ENCODE results near the gene FARS2.

Gene FARS2

DNA sequence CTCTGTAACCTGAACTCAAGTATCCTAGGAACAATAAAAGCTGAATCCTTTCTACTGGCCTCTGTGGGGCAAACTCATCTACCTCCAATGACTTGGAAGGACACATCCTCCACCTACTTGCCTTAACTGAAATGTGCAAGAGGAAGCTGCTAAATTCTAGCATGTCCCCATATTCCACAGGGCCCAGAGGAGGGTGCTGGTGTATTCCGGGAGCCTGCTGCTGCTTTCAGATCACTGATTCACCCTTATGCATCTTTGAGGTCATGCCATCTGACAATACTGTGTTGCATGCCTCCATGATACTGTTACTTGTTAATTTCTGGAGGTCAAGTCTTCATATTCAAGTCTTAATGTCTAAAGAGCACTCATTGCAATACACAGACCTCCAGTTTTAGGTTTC is 40.9 kb upstream of the FARS2 start:
- Histone ChIP-seq H3K79me2 (ENCODE audit: insufficient read depth, low read length) (no peaks in the 10 kb centered on the region), H3K36me3 (ENCODE audit: insufficient read depth, low read length) (peaks cover 9% of the 10 kb centered on the region), H3K4me2 (ENCODE audit: insufficient read depth, low read length) (no peak overlapping the region), H3K9me3 (ENCODE audit: insufficient read depth, low read length, severe bottlenecking) (no peaks in the 10 kb centered on the region), H3K9ac (ENCODE audit: low read depth, low read length) (no peak overlapping the region), H3K27me3 (ENCODE audit: insufficient read depth, low read length, poor library complexity) (no peaks in the 10 kb centered on the region), H3K4me3 (ENCODE audit: low read depth in 1 of 2, low read length in 2 of 2) (no peak overlapping the region), H4K20me1 (ENCODE audit: insufficient read depth, low read length) (no peaks in the 10 kb centered on the region), H3K4me1 (ENCODE audit: insufficient read depth, low read length) (no peaks in the 10 kb centered on the region), H2AFZ (ENCODE audit: low read depth, low read length) (no peak overlapping the region), H3K27ac (ENCODE audit: low read length) (no peak overlapping the region)
- DNase-seq (no peak), ATAC-seq (ENCODE audit: insufficient read depth, low read depth) (no peak)
- TF ChIP-seq EZH2 (IDR thresholded peaks at IDR 0.05; ENCODE audit: borderline replicate concordance, low read depth, low read length, severe bottlenecking) = no peak
- TF ChIP-seq, protein P1, sequence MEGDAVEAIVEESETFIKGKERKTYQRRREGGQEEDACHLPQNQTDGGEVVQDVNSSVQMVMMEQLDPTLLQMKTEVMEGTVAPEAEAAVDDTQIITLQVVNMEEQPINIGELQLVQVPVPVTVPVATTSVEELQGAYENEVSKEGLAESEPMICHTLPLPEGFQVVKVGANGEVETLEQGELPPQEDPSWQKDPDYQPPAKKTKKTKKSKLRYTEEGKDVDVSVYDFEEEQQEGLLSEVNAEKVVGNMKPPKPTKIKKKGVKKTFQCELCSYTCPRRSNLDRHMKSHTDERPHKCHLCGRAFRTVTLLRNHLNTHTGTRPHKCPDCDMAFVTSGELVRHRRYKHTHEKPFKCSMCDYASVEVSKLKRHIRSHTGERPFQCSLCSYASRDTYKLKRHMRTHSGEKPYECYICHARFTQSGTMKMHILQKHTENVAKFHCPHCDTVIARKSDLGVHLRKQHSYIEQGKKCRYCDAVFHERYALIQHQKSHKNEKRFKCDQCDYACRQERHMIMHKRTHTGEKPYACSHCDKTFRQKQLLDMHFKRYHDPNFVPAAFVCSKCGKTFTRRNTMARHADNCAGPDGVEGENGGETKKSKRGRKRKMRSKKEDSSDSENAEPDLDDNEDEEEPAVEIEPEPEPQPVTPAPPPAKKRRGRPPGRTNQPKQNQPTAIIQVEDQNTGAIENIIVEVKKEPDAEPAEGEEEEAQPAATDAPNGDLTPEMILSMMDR (IDR thresholded peaks at IDR 0.05; ENCODE audit: borderline replicate concordance, extremely low read depth, low read length, poor library complexity, severe bottlenecking) = no peak

DNA sequence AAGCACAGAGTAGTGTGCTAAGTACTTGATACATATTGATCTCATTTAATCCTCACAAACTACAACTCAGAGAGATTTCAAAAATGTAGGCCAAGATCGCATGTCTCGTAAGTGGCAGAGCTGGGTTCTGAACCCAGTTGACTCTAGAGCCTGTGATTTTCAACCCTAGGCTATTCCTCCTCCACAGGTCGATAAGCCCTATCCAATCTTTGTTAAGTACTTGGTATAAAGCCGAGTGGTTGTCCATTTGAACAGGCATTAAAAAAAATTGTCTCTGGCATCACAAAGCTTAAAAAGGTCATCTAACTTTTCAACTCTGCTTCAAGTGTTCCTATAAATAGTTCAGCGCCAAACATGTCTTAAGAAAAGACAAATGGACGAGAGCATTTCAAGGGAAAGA is 38.0 kb upstream of the FARS2 start:
- ATAC-seq (ENCODE audit: insufficient read depth, low read depth) (no peak), DNase-seq (no peak)
- no peaks in the 10 kb centered on the region for H3K4me1 ChIP-seq (ENCODE audit: insufficient read depth, low read length)
- TF ChIP-seq, protein P1 (IDR thresholded peaks at IDR 0.05; ENCODE audit: borderline replicate concordance, extremely low read depth, low read length, poor library complexity, severe bottlenecking) = no peak
- no peak overlapping the region for H3K27ac ChIP-seq (ENCODE audit: low read length)
- no peaks in the 10 kb centered on the region for H4K20me1 ChIP-seq (ENCODE audit: insufficient read depth, low read length)
- H3K27me3 ChIP-seq (ENCODE audit: insufficient read depth, low read length, poor library complexity) = no peaks in the 10 kb centered on the region
- H2AFZ ChIP-seq (ENCODE audit: low read depth, low read length) = no peak overlapping the region
- no peak overlapping the region for H3K9ac ChIP-seq (ENCODE audit: low read depth, low read length)
- H3K36me3 ChIP-seq (ENCODE audit: insufficient read depth, low read length) = peaks cover 5% of the 10 kb centered on the region
- H3K79me2 ChIP-seq (ENCODE audit: insufficient read depth, low read length) = no peaks in the 10 kb centered on the region
- H3K4me3 ChIP-seq (ENCODE audit: low read depth in 1 of 2, low read length in 2 of 2) = no peak overlapping the region
- H3K9me3 ChIP-seq (ENCODE audit: insufficient read depth, low read length, severe bottlenecking) = no peaks in the 10 kb centered on the region
- H3K4me2 ChIP-seq (ENCODE audit: insufficient read depth, low read length) = no peak overlapping the region

DNA sequence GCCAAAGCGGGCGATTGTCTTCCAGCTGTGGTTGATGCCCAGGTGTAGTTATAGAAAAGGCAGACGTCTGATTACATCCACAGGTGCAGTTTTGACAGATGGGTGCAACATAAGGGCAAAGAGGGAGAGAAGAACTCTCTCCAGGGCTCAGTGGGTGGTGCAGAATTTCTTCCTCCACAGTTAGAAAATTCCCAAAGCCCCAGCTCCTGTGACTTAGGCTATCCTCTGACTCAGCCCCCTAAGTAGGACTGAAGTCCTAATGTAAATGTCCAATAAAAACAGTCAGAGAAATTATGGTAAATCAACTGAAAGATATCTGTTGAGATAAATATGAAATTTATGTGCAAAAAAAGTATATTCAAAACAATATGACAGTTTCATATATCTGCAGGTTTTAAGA is 32.0 kb upstream of the FARS2 start:
- H3K79me2 ChIP-seq (ENCODE audit: insufficient read depth, low read length) = no peaks in the 10 kb centered on the region
- no peak overlapping the region for H3K9ac ChIP-seq (ENCODE audit: low read depth, low read length)
- H3K36me3 ChIP-seq (ENCODE audit: insufficient read depth, low read length) = no peaks in the 10 kb centered on the region
- TF ChIP-seq, protein P1 (IDR thresholded peaks at IDR 0.05; ENCODE audit: borderline replicate concordance, extremely low read depth, low read length, poor library complexity, severe bottlenecking) = no peak
- TF ChIP-seq EZH2 (IDR thresholded peaks at IDR 0.05; ENCODE audit: borderline replicate concordance, low read depth, low read length, severe bottlenecking) = no peak
- no peaks in the 10 kb centered on the region for H3K27me3 ChIP-seq (ENCODE audit: insufficient read depth, low read length, poor library complexity)
- no peaks in the 10 kb centered on the region for H4K20me1 ChIP-seq (ENCODE audit: insufficient read depth, low read length)
- H2AFZ ChIP-seq (ENCODE audit: low read depth, low read length) = no peak overlapping the region
- DNase-seq (no peak), ATAC-seq (ENCODE audit: insufficient read depth, low read depth) (no peak)
- no peaks in the 10 kb centered on the region for H3K9me3 ChIP-seq (ENCODE audit: insufficient read depth, low read length, severe bottlenecking)
- H3K4me1 ChIP-seq (ENCODE audit: insufficient read depth, low read length) = no peaks in the 10 kb centered on the region
- H3K27ac ChIP-seq (ENCODE audit: low read length) = no peak overlapping the region
- no peak overlapping the region for H3K4me2 ChIP-seq (ENCODE audit: insufficient read depth, low read length)
- H3K4me3 ChIP-seq (ENCODE audit: low read depth in 1 of 2, low read length in 2 of 2) = no peak overlapping the region

DNA sequence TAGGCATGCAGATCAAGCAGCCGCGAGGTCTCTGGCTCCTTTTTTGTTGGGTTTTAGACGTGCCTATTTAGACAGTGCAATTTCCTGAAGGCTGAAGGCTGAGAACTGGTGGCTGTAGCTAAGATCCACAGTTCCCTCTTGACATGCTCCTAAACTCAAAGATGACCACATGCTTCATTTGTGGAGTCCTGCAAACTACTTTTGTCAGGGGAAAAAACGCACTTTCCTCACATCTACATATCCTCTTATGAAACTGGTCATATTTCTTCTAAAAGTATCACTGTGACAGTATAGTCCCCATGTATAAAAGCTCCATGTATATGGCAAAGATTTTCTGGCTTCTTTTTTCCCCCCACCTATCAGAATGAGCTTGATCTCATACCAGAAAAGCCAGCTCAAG is 31.2 kb upstream of the FARS2 start:
- H3K27ac ChIP-seq (ENCODE audit: low read length) = no peak overlapping the region
- DNase-seq (no peak), ATAC-seq (ENCODE audit: insufficient read depth, low read depth) (no peak)
- H3K4me2 ChIP-seq (ENCODE audit: insufficient read depth, low read length) = no peak overlapping the region
- H3K9ac ChIP-seq (ENCODE audit: low read depth, low read length) = no peak overlapping the region
- peaks cover 4% of the 10 kb centered on the region; the same call in 1 of the 2 replicates for H3K36me3 ChIP-seq (ENCODE audit: insufficient read depth, low read length)
- no peaks in the 10 kb centered on the region for H3K9me3 ChIP-seq (ENCODE audit: insufficient read depth, low read length, severe bottlenecking)
- H3K79me2 ChIP-seq (ENCODE audit: insufficient read depth, low read length) = no peaks in the 10 kb centered on the region
- no peak overlapping the region for H2AFZ ChIP-seq (ENCODE audit: low read depth, low read length)
- no peaks in the 10 kb centered on the region for H3K27me3 ChIP-seq (ENCODE audit: insufficient read depth, low read length, poor library complexity)
- no peak overlapping the region for H3K4me3 ChIP-seq (ENCODE audit: low read depth in 1 of 2, low read length in 2 of 2)
- no peaks in the 10 kb centered on the region for H3K4me1 ChIP-seq (ENCODE audit: insufficient read depth, low read length)
- no peak for TF ChIP-seq EZH2 (IDR thresholded peaks at IDR 0.05; ENCODE audit: borderline replicate concordance, low read depth, low read length, severe bottlenecking)
- TF ChIP-seq, protein P1 (IDR thresholded peaks at IDR 0.05; ENCODE audit: borderline replicate concordance, extremely low read depth, low read length, poor library complexity, severe bottlenecking) = no peak
- H4K20me1 ChIP-seq (ENCODE audit: insufficient read depth, low read length) = no peaks in the 10 kb centered on the region
